Measurements from ENCODE around the gene KCNH5. TPM values are rescaled to one million over a fixed set of nuclear protein-coding genes. Genes with fewer than 3 reads are reported as not detected.
"Not testable (repeated sequence)": the region's sequence is repeated elsewhere in the genome, so short reads cannot be mapped to it uniquely, and the experiment has no call there.

KCNH5 gene
- total RNA-seq, 1 donor from 2014 or later, result 2.8 TPM

DNA sequence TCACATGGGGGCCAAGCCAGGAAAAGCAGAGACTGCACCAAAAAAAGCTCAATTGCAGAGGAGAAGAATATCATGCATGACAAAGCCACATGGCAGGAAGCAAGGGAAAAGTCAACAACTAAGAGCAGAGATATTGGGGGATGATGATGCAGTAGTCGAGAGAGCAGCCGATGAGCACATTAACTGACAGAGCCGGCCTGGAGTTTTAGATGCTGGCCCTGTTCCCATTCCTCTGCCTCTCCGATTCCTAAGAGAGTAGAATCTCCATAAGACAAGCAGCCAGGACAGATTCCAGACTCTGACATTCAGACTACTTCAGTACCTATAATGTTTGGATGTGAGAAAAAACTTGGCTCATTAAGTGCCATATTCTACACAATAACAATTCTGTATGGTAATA is 155.9 kb downstream of the KCNH5 start:
- no peak for TF ChIP-seq CTCF (conservative IDR thresholded peaks at IDR 0.05)
- Mint-ChIP-seq H3K36me3 (no peaks in the 10 kb centered on the region), H3K27ac (no peak overlapping the region), H3K9me3 (no peaks in the 10 kb centered on the region), H3K4me1 (ENCODE audit: unreplicated experiment) (no peaks in the 10 kb centered on the region), H3K27me3 (no peaks in the 10 kb centered on the region), H3K4me3 (no peak overlapping the region)
- DNase-seq (ENCODE audit: extremely low spot score, unreplicated experiment), result no peak

DNA sequence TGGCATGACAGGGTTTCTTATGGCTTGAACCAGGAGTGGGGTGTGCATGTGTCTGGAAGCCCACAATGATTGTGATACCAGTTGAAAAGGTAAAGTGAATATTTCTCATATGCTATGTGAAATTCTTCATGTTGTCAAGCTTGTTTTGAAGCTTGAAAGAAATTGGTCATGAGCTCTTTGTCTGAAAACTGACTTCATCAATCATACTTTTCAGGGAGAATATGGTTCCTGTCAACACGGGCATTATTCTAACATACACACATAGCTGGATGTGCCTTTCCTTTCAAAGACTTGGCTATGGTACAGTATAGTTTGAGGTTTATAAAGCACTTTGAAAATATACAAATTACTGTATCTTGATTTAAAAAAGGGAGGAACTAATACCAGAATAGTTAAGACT is 158.8 kb downstream of the KCNH5 start:
- no peak for TF ChIP-seq CTCF (conservative IDR thresholded peaks at IDR 0.05)
- Mint-ChIP-seq H3K9me3 (no peaks in the 10 kb centered on the region), H3K27ac (no peak overlapping the region), H3K4me3 (no peak overlapping the region), H3K27me3 (no peaks in the 10 kb centered on the region), H3K4me1 (ENCODE audit: unreplicated experiment) (no peaks in the 10 kb centered on the region), H3K36me3 (no peaks in the 10 kb centered on the region)
- DNase-seq (ENCODE audit: extremely low spot score, unreplicated experiment), result no peak

DNA sequence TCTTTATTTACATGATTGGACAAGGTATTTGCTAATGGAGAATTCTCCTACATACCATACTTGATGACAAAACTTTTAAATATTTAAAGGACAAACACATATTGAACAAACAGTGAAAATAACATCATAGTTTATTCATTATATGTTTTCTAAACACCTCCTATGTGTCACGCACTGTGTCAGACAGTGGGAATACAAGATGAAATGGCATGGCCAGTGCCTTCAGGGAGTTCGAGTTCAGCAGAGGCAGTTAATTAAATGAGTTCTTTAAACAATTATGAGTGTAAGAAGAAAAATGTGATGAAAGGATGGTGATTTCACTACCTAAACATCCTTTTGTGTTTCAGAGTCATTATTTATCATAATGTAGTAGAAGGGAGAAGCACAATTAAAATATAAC is 159.8 kb downstream of the KCNH5 start:
- TF ChIP-seq CTCF (conservative IDR thresholded peaks at IDR 0.05), result no peak
- H3K36me3 Mint-ChIP-seq, result no peaks in the 10 kb centered on the region
- H3K9me3 Mint-ChIP-seq, result no peaks in the 10 kb centered on the region
- no peak overlapping the region for H3K4me3 Mint-ChIP-seq
- no peak overlapping the region for H3K27ac Mint-ChIP-seq
- no peak for DNase-seq (ENCODE audit: extremely low spot score, unreplicated experiment)
- no peaks in the 10 kb centered on the region for H3K4me1 Mint-ChIP-seq (ENCODE audit: unreplicated experiment)
- no peaks in the 10 kb centered on the region for H3K27me3 Mint-ChIP-seq

- TF ChIP-seq CTCF (conservative IDR thresholded peaks at IDR 0.05), result no peak
- no peaks in the 10 kb centered on the region for H3K4me1 Mint-ChIP-seq (ENCODE audit: unreplicated experiment)
- DNase-seq (ENCODE audit: extremely low spot score, unreplicated experiment), result no peak
- H3K4me3 Mint-ChIP-seq, result no peak overlapping the region
- no peaks in the 10 kb centered on the region for H3K36me3 Mint-ChIP-seq
- H3K27me3 Mint-ChIP-seq, result no peaks in the 10 kb centered on the region
- no peak overlapping the region for H3K27ac Mint-ChIP-seq
- H3K9me3 Mint-ChIP-seq, result no peaks in the 10 kb centered on the region
Measured at GRCh38 chr14:62882967-62883366, 162.3 kb downstream of the KCNH5 start.

- H3K9me3 Mint-ChIP-seq, result no peaks in the 10 kb centered on the region
- no peak for DNase-seq (ENCODE audit: extremely low spot score, unreplicated experiment)
- no peaks in the 10 kb centered on the region for H3K27me3 Mint-ChIP-seq
- TF ChIP-seq CTCF (conservative IDR thresholded peaks at IDR 0.05), result no peak
- no peaks in the 10 kb centered on the region for H3K4me1 Mint-ChIP-seq (ENCODE audit: unreplicated experiment)
- no peak overlapping the region for H3K27ac Mint-ChIP-seq
- H3K36me3 Mint-ChIP-seq, result no peaks in the 10 kb centered on the region
- no peak overlapping the region for H3K4me3 Mint-ChIP-seq
Measured at GRCh38 chr14:62866376-62866775, 178.9 kb downstream of the KCNH5 start.

DNA sequence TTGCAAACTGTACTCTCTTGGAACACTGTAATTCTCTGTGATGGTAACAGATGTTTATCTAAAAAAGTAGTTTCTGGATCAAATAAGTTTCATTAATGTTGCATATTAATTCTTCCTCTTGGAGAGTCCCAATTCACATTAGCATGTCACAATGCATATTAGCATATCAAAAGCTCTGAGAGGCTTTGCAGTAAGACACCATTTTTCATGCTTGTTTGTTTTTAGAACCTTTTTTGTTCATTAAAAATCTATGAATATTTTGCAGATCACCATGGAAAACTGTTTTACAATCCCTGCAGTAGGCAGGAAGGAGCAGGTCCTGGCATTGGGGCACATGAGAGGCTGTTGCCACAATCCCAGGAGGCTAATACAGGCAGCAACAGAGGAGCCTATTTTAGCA is 180.7 kb downstream of the KCNH5 start:
- H3K27ac Mint-ChIP-seq, result no peak overlapping the region
- no peaks in the 10 kb centered on the region for H3K4me1 Mint-ChIP-seq (ENCODE audit: unreplicated experiment)
- H3K4me3 Mint-ChIP-seq, result no peak overlapping the region
- H3K9me3 Mint-ChIP-seq, result no peaks in the 10 kb centered on the region
- no peaks in the 10 kb centered on the region for H3K36me3 Mint-ChIP-seq
- no peak for TF ChIP-seq CTCF (conservative IDR thresholded peaks at IDR 0.05)
- no peaks in the 10 kb centered on the region for H3K27me3 Mint-ChIP-seq
- DNase-seq (ENCODE audit: extremely low spot score, unreplicated experiment), result no peak

DNA sequence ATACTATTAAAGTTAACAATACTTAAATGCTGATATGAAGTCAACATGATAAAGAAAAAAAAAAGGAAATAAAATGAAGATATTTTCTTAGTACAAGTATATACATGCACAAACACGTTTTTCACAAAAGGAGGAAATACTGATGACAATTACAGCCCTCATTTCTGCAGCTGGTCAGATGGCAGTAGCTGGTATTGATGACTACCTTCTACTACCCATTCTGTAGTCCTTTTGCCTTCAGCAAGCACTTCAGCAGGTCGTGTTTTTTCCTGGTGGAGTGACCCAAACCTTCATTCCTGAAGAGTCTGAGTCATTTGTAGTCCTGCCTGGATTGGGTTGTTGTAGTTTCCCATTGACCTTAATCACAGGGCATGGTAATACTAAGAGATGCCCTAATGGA is 187.2 kb downstream of the KCNH5 start:
- H3K36me3 Mint-ChIP-seq; H3K4me3 Mint-ChIP-seq; H3K27ac Mint-ChIP-seq; DNase-seq (ENCODE audit: extremely low spot score, unreplicated experiment); H3K4me1 Mint-ChIP-seq (ENCODE audit: unreplicated experiment); H3K27me3 Mint-ChIP-seq; H3K9me3 Mint-ChIP-seq: not testable (repeated sequence)

Measured in type B pancreatic cell (in vitro differentiated cells).